Measurements from ENCODE around the gene TRAM2.

DNA sequence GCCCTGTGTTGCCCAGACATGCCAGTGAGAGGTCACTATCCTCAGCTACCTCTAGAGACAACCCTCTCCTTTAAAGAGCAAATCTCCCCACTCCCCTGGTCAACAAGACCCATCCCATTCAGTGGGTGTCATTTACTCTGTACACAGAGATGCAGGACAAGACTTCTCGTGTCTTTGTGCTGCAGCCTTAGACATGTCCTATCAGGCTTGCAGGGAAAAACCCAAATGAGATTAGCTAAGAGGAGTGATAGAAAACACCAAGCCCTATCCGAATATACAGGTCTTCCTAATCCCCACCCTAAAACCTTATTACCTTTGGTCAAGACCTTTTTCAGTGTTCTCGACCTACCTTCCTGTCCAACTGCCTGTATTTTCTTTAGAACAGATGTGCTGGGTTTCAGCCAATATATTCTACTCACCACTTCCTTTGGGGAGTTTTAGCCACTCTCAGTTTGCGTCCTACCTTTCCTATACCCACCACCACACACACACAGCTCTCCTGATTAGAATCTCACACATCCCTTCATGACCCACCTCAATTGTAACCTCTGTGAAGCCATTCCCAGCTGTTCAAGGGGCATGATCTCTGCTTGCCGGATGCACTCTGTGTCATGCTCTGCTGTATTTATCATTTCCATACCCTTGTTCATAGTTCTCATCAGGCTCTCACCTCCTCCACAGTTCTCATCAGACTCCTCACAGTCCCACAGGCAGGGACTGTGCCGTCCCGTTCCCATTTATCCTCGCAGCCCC lies 39.7 kb downstream of the TRAM2 start:
- TF ChIP-seq POLR2A (IDR thresholded peaks at IDR 0.05; ENCODE audit: low read depth, low read length) = no peak
- TF ChIP-seq, protein P1, sequence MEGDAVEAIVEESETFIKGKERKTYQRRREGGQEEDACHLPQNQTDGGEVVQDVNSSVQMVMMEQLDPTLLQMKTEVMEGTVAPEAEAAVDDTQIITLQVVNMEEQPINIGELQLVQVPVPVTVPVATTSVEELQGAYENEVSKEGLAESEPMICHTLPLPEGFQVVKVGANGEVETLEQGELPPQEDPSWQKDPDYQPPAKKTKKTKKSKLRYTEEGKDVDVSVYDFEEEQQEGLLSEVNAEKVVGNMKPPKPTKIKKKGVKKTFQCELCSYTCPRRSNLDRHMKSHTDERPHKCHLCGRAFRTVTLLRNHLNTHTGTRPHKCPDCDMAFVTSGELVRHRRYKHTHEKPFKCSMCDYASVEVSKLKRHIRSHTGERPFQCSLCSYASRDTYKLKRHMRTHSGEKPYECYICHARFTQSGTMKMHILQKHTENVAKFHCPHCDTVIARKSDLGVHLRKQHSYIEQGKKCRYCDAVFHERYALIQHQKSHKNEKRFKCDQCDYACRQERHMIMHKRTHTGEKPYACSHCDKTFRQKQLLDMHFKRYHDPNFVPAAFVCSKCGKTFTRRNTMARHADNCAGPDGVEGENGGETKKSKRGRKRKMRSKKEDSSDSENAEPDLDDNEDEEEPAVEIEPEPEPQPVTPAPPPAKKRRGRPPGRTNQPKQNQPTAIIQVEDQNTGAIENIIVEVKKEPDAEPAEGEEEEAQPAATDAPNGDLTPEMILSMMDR (conservative IDR thresholded peaks at IDR 0.05; ENCODE audit: low read depth, low read length) = no peak
- no peak for TF ChIP-seq SMC3 (IDR thresholded peaks at IDR 0.05; ENCODE audit: low read depth, low read length)
- no peak for TF ChIP-seq MXI1 (IDR thresholded peaks at IDR 0.05; ENCODE audit: borderline replicate concordance, low read depth, low read length)
- TF ChIP-seq CHD1 (IDR thresholded peaks at IDR 0.05; ENCODE audit: low read depth, low read length) = no peak
- no peak for TF ChIP-seq RAD21 (IDR thresholded peaks at IDR 0.05; ENCODE audit: low read length)
- no peak for TF ChIP-seq MAZ (IDR thresholded peaks at IDR 0.05; ENCODE audit: borderline replicate concordance, low read depth, low read length)
- TF ChIP-seq RFX5 (IDR thresholded peaks at IDR 0.05; ENCODE audit: low read depth, low read length) = no peak
- TF ChIP-seq, protein P2, sequence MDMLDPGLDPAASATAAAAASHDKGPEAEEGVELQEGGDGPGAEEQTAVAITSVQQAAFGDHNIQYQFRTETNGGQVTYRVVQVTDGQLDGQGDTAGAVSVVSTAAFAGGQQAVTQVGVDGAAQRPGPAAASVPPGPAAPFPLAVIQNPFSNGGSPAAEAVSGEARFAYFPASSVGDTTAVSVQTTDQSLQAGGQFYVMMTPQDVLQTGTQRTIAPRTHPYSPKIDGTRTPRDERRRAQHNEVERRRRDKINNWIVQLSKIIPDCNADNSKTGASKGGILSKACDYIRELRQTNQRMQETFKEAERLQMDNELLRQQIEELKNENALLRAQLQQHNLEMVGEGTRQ (IDR thresholded peaks at IDR 0.05; ENCODE audit: low read depth, low read length) = no peak
- TF ChIP-seq, protein P3, sequence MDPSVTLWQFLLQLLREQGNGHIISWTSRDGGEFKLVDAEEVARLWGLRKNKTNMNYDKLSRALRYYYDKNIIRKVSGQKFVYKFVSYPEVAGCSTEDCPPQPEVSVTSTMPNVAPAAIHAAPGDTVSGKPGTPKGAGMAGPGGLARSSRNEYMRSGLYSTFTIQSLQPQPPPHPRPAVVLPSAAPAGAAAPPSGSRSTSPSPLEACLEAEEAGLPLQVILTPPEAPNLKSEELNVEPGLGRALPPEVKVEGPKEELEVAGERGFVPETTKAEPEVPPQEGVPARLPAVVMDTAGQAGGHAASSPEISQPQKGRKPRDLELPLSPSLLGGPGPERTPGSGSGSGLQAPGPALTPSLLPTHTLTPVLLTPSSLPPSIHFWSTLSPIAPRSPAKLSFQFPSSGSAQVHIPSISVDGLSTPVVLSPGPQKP (IDR thresholded peaks at IDR 0.05; ENCODE audit: borderline replicate concordance, low read depth, low read length) = no peak
- no peak for TF ChIP-seq MAFK (IDR thresholded peaks at IDR 0.05; ENCODE audit: low read depth, low read length)
- no peak for TF ChIP-seq CEBPB (IDR thresholded peaks at IDR 0.05; ENCODE audit: low read depth, low read length)
- TF ChIP-seq RCOR1 (IDR thresholded peaks at IDR 0.05; ENCODE audit: insufficient replicate concordance, low read length) = no peak

All from IMR-90 (cell line).